Smooth muscle cell (in vitro differentiated cells): ENCODE results near the gene PTPRM. TPM values are rescaled to one million over a fixed set of nuclear protein-coding genes. Genes with fewer than 3 reads are reported as not detected.

ENCODE experiments used
- DNase-seq: peaks from one replicate; lab custom pipeline; 2025; ENCODE audit not compliant: unreplicated experiment; lab: John Stamatoyannopoulos, UW
- H2AFZ ChIP-seq: fragments of 200-600 bp; sonication (generic); 2 replicates; pipeline ENCODE4 v1.6.0; 2016; ENCODE audit warnings: antibody characterized with exemption, low read depth, mild to moderate bottlenecking
- H3F3A ChIP-seq: fragments of 200-600 bp; sonication (generic); 2 replicates; pipeline ENCODE4 v1.6.0; 2017; ENCODE audit warnings: antibody characterized with exemption, low read depth
- H3K27ac ChIP-seq: fragments of 200-600 bp; sonication (generic); 2 replicates; pipeline ENCODE4 v1.5.1; 2016; ENCODE audit warnings: low read depth, mild to moderate bottlenecking
- H3K27me3 ChIP-seq: fragments of 200-600 bp; sonication (generic); 2 replicates; pipeline ENCODE4 v1.6.1; 2016; ENCODE audit warnings: low read depth, mild to moderate bottlenecking
- H3K36me3 ChIP-seq: fragments of 200-600 bp; sonication (generic); 2 replicates; pipeline ENCODE4 v1.5.1; 2016; ENCODE audit warnings: low read depth
- H3K4me1 ChIP-seq: fragments of 200-600 bp; sonication (generic); 2 replicates; pipeline ENCODE4 v1.5.1; 2016; ENCODE audit warnings: low read depth
- H3K4me2 ChIP-seq: fragments of 200-600 bp; sonication (generic); 2 replicates; pipeline ENCODE4 v1.6.0; 2016; ENCODE audit warnings: mild to moderate bottlenecking
- H3K4me3 ChIP-seq: fragments of 200-600 bp; sonication (generic); 2 replicates; pipeline ENCODE4 v1.5.1; 2016; ENCODE audit warnings: mild to moderate bottlenecking
- H3K79me2 ChIP-seq: fragments of 200-600 bp; sonication (generic); 2 replicates; pipeline ENCODE4 v1.6.0; 2016; ENCODE audit warnings: low read depth, mild to moderate bottlenecking
- H3K9ac ChIP-seq: fragments of 200-600 bp; sonication (generic); 2 replicates; pipeline ENCODE4 v1.6.0; 2016; ENCODE audit warnings: low read depth
- H3K9me3 ChIP-seq: fragments of 200-600 bp; sonication (generic); replicated peaks from 2 replicates; pipeline ENCODE4 v1.5.1; 2016; ENCODE audit warnings: low read depth
- H4K20me1 ChIP-seq: fragments of 200-600 bp; sonication (generic); 2 replicates; pipeline ENCODE4 v1.6.0; 2016; ENCODE audit warnings: low read depth
- WGBS: methylation state at CpG from one replicate; pipeline ENCODE4 v1.1.7; 2016; ENCODE audit warnings: low lambda C conversion rate; 5-methylcytosine and 5-hydroxymethylcytosine counted together
- polyA plus RNA-seq: library from polyadenylated mRNA; unstranded; fragments of >200 nt; fragmentation: Nextera tagmentation; extraction: Ambion mirVana; gene quantifications from 2 replicates; pipeline ENCODE4 v1.2.1, GENCODE V29; 2016
- total RNA-seq: library from RNA; depleted of rRNA; stranded (reverse); fragments of >200 nt; gene quantifications from 2 replicates; pipeline ENCODE4 v1.2.3, GENCODE V29; 2014
- TF ChIP-seq, protein P1 (sequence below): fragments of 200-600 bp; sonication (generic); IDR thresholded peaks from 2 replicates; pipeline ENCODE4 v1.5.1; 2017; ENCODE audit warnings: borderline replicate concordance, mild to moderate bottlenecking, antibody characterized with exemption; ENCODE audit not compliant: insufficient read depth, poor library complexity, severe bottlenecking

The PTPRM gene
- total and polyA plus RNA-seq, 2 experiments from 2014 or later, result 57.5 to 115 TPM

DNA sequence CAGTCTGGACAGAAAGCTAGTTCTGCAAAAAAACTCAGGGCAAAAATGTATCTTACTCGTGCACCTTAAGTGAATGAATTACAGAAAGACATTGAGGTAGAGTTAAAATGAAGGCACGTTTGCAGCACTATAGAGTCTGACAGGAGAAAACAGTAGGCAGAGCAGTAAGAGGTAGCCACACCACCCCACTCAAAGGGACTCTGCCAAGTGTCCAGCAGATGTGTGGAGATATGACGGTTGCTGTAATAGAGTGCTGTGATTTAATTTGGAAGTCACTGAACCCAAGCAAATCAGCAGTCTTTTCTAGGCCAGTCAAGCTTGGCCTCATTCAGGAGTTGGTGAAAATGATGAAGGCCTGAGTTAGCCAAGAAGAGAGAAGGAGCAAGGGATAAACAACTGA, 464.4 kb downstream of the PTPRM start:
- H3K9me3 ChIP-seq, result no peaks in the 10 kb centered on the region
- no peaks in the 10 kb centered on the region for H3K36me3 ChIP-seq
- peaks cover 6% of the 10 kb centered on the region for H3K79me2 ChIP-seq
- no peaks in the 10 kb centered on the region for H3K4me1 ChIP-seq
- 92% methylated on average over 3 of the region's 3 CpGs for WGBS
- no peak for DNase-seq
- no peak overlapping the region for H3K9ac ChIP-seq
- H2AFZ ChIP-seq, result no peak overlapping the region
- no peak overlapping the region for H3K27ac ChIP-seq
- H3F3A ChIP-seq, result no peaks in the 10 kb centered on the region
- no peak overlapping the region for H3K4me2 ChIP-seq
- TF ChIP-seq, protein P1, sequence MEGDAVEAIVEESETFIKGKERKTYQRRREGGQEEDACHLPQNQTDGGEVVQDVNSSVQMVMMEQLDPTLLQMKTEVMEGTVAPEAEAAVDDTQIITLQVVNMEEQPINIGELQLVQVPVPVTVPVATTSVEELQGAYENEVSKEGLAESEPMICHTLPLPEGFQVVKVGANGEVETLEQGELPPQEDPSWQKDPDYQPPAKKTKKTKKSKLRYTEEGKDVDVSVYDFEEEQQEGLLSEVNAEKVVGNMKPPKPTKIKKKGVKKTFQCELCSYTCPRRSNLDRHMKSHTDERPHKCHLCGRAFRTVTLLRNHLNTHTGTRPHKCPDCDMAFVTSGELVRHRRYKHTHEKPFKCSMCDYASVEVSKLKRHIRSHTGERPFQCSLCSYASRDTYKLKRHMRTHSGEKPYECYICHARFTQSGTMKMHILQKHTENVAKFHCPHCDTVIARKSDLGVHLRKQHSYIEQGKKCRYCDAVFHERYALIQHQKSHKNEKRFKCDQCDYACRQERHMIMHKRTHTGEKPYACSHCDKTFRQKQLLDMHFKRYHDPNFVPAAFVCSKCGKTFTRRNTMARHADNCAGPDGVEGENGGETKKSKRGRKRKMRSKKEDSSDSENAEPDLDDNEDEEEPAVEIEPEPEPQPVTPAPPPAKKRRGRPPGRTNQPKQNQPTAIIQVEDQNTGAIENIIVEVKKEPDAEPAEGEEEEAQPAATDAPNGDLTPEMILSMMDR, result no peak
- H3K4me3 ChIP-seq, result no peak overlapping the region
- H4K20me1 ChIP-seq, result peaks cover 17% of the 10 kb centered on the region
- no peaks in the 10 kb centered on the region for H3K27me3 ChIP-seq

DNA sequence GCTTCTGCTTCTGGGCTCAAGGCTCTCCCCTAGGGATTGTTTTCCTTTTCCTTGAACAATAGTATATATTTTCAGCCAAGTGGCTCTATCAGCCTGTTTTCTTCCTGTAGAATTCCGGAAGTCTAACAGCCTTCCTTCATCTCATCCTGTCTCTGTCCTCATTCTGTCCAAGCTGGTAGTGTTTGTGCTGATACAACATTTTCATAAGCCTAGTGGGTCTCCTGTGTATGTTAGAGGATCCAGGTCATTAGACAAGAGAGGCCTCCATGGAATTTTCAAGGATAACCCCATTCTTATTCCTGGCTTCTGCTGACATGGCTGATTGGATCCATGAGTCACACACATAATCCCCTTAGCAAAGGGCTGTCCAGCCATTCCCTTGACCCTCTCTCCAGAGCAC, 467.6 kb downstream of the PTPRM start:
- no peak overlapping the region for H3K27ac ChIP-seq
- no peak overlapping the region for H3K4me3 ChIP-seq
- WGBS, result 94% methylated on average over 1 of the region's 1 CpG
- H3F3A ChIP-seq, result no peaks in the 10 kb centered on the region
- H2AFZ ChIP-seq, result no peak overlapping the region
- peaks cover 36% of the 10 kb centered on the region for H4K20me1 ChIP-seq
- H3K9ac ChIP-seq, result no peak overlapping the region
- TF ChIP-seq, protein P1, result no peak
- no peaks in the 10 kb centered on the region for H3K27me3 ChIP-seq
- H3K36me3 ChIP-seq, result no peaks in the 10 kb centered on the region
- H3K9me3 ChIP-seq, result no peaks in the 10 kb centered on the region
- H3K79me2 ChIP-seq, result peaks cover 7% of the 10 kb centered on the region
- H3K4me1 ChIP-seq, result no peaks in the 10 kb centered on the region
- DNase-seq, result no peak
- no peak overlapping the region for H3K4me2 ChIP-seq

DNA sequence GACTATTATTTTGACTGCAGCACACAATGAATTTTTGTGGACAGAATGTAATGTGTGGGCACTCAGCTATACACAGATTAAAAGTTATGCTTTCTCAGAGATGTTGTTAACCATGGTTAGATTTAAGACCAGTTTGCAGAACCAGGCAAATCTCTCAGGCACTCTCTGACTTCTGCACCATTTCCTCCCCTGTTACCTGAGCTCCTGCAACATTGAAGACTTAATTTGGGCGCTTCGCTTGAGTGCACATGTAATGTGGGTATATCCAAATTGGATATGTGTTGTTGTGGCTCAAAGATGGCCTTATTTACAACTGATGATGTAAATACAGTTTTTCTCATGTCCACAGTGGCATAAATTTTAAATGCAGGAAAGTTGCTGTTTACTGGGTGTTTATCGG, 469.4 kb downstream of the PTPRM start:
- Histone ChIP-seq H3K4me1 (no peaks in the 10 kb centered on the region), H3F3A (no peaks in the 10 kb centered on the region), H3K9ac (no peak overlapping the region), H3K27ac (no peak overlapping the region), H2AFZ (no peak overlapping the region), H3K4me2 (no peak overlapping the region), H4K20me1 (peaks cover 44% of the 10 kb centered on the region), H3K9me3 (no peaks in the 10 kb centered on the region), H3K4me3 (no peak overlapping the region), H3K27me3 (no peaks in the 10 kb centered on the region), H3K79me2 (peaks cover 18% of the 10 kb centered on the region), H3K36me3 (no peaks in the 10 kb centered on the region)
- TF ChIP-seq, protein P1, result no peak
- DNase-seq, result no peak
- WGBS, result 65% methylated on average over 3 of the region's 3 CpGs

DNA sequence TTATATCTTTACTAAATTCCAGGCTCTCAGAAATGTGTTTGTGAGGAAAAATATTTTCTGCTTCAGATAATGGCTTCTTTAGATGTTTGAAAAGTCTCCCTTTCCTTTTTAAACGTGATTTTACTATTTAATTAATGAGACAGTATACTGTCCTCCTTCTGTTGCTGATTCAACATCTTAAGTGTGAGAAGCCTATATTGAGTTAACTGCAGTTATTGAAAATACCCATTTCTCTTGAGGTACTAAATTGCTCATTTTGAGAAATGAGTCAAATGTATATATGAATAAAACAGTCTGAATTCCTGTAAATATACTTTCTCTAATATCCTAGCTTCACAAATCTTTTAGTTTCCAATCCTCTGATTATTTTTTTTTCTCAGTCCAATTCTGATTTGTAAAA, 470.2 kb downstream of the PTPRM start:
- TF ChIP-seq, protein P1, result no peak

More for the DNA sequence above, 470.2 kb downstream of the PTPRM start:
- peaks cover 18% of the 10 kb centered on the region for H3K79me2 ChIP-seq
- no peaks in the 10 kb centered on the region for H3F3A ChIP-seq
- no peaks in the 10 kb centered on the region for H3K27me3 ChIP-seq
- H3K4me1 ChIP-seq, result no peaks in the 10 kb centered on the region
- H4K20me1 ChIP-seq, result peaks cover 49% of the 10 kb centered on the region
- H3K36me3 ChIP-seq, result no peaks in the 10 kb centered on the region
- no peak for DNase-seq
- H2AFZ ChIP-seq, result no peak overlapping the region
- no peak overlapping the region for H3K27ac ChIP-seq
- no peak overlapping the region for H3K9ac ChIP-seq
- 86% methylated on average over 1 of the region's 1 CpG for WGBS
- no peaks in the 10 kb centered on the region for H3K9me3 ChIP-seq
- H3K4me2 ChIP-seq, result no peak overlapping the region
- no peak overlapping the region for H3K4me3 ChIP-seq
